Ovary (tissue), 3 donors: ENCODE results near the gene TRMT112.

ENCODE experiments used
- CTCF ChIP-seq, 3 donors: fragments of 450-650 bp in 2 of 3; fragments of 200-600 bp in 1 of 3; IDR thresholded peaks; one replicate each; pipeline versions ENCODE4 v1.5.1 to v1.8.0; 2016 to 2022; ENCODE audit warnings: antibody characterized with exemption in 3 of 3, mild to moderate bottlenecking in 1 of 3
- EP300 ChIP-seq: sonication (generic); formaldehyde crosslinking; IDR thresholded peaks from one replicate; pipeline ENCODE4 v1.6.1; 2017; ENCODE audit warnings: antibody characterized with exemption
- POLR2A ChIP-seq: fragments of 450-650 bp; IDR thresholded peaks from one replicate; pipeline ENCODE4 v1.6.1; 2017; ENCODE audit warnings: antibody characterized with exemption, mild to moderate bottlenecking, moderate library complexity
- donor health status: DM: no; HTN: no; CAD: no.

DNA sequence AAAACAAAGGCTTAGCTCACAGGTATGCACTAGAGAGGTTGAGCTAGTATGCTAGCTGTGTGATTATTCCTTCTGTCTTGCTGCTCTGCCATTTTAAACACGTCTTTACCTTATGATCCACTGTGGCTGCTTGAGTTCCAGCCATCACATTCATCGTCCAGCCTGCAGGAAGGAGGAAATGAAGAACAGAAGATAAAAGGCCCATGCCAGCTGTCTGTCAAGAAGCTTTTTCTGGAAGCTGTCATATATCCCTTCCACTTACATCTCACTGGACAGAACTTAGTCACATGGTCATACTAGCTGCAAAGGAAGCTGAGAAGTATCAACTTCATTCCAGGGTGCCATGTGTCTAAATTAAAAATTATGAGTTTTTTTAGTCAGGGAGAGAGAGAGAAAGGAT is 10.0 kb upstream of the TRMT112 start:
- no peak for TF ChIP-seq CTCF (IDR thresholded peaks at IDR 0.05)
- TF ChIP-seq POLR2A, result no peak
- TF ChIP-seq EP300, result no peak
